Measurements from ENCODE around the gene TYMS. TPM values are rescaled to one million over a fixed set of nuclear protein-coding genes. Genes with fewer than 3 reads are reported as not detected.

The TYMS gene
- 100 to 1,000 TPM in 1 of 10 donors, 10 to 100 TPM in 9; 51.3 to 122 (median 60.4) TPM for polyA plus RNA-seq (ENCODE audit: insufficient read length in 10 of 10)
- long read RNA-seq, donor 1, transcript TYMS-203 (7 exons, 1,662 nt), result major isoform, 32 of 33 reads
- long read RNA-seq, donor 1, partial matches to known transcripts, result 0 of 33 reads
- long read RNA-seq, donor 1, other reads (novel, unspliced or antisense), result 0 of 33 reads
- long read RNA-seq, donor 2, transcript TYMS-203 (7 exons, 1,662 nt), result major isoform, 18 of 18 reads
- long read RNA-seq, donor 2, partial matches to known transcripts, result 0 of 18 reads
- long read RNA-seq, donor 2, other reads (novel, unspliced or antisense), result 0 of 18 reads
- long read RNA-seq, donor 3, result 0 reads
- long read RNA-seq, donor 4, transcript TYMS-203 (7 exons, 1,662 nt), result major isoform, 12 of 90 reads
- long read RNA-seq, donor 4, partial matches to known transcripts, result 78 of 90 reads
- long read RNA-seq, donor 4, other reads (novel, unspliced or antisense), result 0 of 90 reads
- long read RNA-seq, donor 5, transcript TYMS-203 (7 exons, 1,662 nt), result major isoform, 36 of 44 reads
- long read RNA-seq, donor 5, transcript TYMS-204 (4 exons, 925 nt), result minor isoform, 7 of 44 reads
- long read RNA-seq, donor 5, partial matches to known transcripts, result 0 of 44 reads
- long read RNA-seq, donor 5, other reads (novel, unspliced or antisense), result 0 of 44 reads
- long read RNA-seq, donor 6, transcript TYMS-203 (7 exons, 1,662 nt), result major isoform, 27 of 27 reads
- long read RNA-seq, donor 6, partial matches to known transcripts, result 0 of 27 reads
- long read RNA-seq, donor 6, other reads (novel, unspliced or antisense), result 0 of 27 reads
- long read RNA-seq, donor 7, transcript TYMS-203 (7 exons, 1,662 nt), result major isoform, 10 of 11 reads
- long read RNA-seq, donor 7, partial matches to known transcripts, result 0 of 11 reads
- long read RNA-seq, donor 7, other reads (novel, unspliced or antisense), result 0 of 11 reads
- long read RNA-seq, donor 8, transcript TYMS-203 (7 exons, 1,662 nt), result major isoform, 38 of 38 reads
- long read RNA-seq, donor 8, partial matches to known transcripts, result 0 of 38 reads
- long read RNA-seq, donor 8, other reads (novel, unspliced or antisense), result 0 of 38 reads
- long read RNA-seq, donor 9, partial matches to known transcripts, result 0 of 2 reads
- long read RNA-seq, donor 9, other reads (novel, unspliced or antisense), result 0 of 2 reads

DNA sequence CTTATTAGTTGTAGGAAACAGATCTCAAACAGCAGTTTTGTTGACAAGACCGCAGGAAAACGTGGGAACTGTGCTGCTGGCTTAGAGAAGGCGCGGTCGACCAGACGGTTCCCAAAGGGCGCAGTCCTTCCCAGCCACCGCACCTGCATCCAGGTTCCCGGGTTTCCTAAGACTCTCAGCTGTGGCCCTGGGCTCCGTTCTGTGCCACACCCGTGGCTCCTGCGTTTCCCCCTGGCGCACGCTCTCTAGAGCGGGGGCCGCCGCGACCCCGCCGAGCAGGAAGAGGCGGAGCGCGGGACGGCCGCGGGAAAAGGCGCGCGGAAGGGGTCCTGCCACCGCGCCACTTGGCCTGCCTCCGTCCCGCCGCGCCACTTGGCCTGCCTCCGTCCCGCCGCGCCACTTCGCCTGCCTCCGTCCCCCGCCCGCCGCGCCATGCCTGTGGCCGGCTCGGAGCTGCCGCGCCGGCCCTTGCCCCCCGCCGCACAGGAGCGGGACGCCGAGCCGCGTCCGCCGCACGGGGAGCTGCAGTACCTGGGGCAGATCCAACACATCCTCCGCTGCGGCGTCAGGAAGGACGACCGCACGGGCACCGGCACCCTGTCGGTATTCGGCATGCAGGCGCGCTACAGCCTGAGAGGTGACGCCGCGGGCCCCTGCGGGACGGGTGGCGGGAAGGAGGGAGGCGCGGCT lies at the start of gene TYMS:
Gene TYMS, plus strand, starts transcription at position 343 of the 690 bp plus-strand sequence. Its CDS starts 90 bp downstream, at position 433.
- peak; percentile 38 to 85 (median 51) for DNase-seq

DNA sequence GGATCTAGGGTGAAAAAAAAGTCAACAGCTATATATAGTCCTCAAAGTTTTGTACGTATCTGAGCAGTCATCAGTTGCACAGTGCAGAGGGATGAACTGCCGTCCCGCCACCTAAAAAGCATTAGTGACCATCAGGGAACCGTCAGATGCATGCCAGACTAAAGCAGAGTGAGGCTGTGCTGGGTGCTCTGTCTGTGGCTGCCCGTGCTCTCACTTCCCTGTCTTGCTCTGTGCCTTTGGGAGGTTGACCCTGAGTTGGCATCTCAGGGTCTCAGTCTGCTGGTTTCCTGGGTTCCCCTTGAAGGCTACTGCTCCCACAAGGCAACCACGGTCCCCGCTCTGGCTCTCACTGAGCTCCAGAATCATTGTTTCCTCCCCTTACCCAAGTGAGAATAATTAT lies 49.5 kb upstream of the TYMS start:
- no peak for DNase-seq

DNA sequence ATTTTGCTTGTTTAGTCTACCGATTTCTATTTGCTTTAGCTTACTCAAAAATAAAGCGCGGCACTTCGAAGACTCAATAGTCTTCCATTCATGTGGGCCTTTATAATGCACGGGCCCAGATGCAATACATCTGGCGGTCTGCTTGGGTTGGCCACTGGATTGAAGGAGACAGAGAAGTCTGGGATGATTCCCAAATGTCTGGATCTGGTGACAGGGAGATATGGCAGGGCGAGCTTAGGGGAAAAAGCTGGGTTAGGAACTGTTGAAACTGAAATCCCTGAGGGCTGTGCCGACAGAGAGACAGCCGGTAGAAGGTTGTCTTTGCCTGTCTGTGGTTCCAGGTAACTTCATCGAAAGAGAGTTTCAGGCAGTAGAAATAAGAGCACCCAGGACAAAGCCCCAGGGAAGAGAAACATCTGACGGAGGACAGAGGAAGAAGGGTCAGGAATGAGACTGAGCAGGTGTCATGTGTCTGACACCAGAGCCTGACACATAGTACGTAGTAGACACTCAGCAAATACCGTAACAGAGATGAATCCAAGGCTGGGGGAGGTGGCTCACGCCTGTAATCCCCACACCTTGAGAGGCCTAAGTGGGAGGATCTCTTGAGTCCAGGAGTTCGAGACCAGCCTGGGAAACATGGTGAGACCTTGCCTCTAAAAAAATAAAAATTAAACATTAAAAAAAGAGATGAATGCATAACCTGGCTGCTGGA lies 47.1 kb upstream of the TYMS start:
- DNase-seq, result no peak

DNA sequence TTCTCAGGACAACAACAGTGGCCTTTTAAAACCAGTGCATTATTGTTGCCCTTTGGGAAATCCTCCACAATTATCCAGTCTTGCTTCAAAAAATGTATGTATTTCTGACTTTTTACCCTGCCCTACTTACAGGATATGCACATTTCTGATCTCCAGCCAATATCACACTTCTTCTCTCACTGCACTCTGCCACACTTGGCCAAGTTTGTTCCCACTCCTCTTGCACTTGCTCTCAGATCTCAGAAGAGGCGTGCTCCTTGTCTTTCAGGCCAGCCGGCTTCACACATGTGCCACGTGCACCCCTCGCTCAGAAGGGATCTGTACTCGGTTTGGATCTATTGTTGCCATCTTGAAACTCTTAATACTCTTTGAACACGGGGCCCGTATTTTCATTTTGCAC lies 45.3 kb upstream of the TYMS start:
- DNase-seq, result no peak

DNA sequence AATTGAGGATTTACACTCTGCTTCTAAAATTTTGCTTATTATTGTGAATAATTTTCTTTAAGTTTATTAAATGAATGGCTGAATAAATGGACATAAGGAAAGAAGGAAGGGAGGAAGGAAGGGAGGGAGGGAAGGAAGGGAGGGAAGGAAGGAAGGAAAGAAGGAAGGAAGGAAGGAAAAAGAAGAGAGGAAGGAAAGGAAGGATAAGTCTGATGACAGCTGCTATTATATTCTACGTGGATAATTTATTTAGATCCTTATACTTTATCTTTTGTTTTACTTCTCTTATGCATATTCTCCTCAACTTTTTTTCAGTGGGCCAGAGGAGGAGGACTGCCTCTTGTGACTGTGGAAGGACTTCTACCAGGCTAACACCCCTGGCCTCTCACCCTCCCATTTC lies 43.3 kb upstream of the TYMS start:
- no peak for DNase-seq

DNA sequence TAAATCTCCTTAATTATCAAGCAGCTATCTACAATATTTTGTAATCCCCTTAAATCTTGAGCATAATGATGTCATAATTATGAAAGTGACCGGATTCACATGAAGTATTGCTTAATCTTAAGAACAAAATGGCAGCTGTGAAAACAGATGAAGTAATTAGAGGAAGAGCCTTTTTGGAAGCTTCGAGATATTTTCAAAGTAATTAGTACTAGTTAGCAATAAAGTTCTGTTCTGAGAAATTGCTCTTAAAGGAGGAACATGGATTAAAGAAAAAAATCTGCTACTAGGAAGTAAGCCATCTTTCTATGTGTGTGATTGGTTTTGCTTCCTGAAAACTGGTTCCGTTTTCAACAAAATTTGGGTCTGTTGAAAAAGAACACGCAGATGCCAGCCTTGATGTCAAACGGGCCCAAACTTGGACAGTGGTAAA lies 42.3 kb upstream of the TYMS start:
- DNase-seq, result no peak

DNA sequence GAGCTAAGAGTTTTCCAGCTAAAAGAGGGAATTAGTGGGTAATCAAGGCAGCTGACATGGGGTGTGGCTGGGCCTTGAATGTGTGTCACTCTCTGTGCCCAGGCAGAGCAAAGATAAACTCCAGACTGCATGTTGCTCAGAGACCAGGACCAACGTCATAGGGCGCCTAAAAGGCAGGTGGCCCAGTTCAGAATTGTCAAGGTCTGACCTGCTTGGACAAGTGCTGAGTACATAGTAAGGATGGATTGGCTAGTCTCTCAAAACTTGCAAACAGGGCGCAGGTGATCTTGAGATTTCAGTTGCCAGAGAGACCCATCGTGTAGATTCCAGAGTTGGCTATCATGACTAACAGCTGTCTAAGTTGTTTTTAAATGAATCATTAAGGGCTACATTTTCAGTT lies 41.7 kb upstream of the TYMS start:
- DNase-seq, result no peak

DNA sequence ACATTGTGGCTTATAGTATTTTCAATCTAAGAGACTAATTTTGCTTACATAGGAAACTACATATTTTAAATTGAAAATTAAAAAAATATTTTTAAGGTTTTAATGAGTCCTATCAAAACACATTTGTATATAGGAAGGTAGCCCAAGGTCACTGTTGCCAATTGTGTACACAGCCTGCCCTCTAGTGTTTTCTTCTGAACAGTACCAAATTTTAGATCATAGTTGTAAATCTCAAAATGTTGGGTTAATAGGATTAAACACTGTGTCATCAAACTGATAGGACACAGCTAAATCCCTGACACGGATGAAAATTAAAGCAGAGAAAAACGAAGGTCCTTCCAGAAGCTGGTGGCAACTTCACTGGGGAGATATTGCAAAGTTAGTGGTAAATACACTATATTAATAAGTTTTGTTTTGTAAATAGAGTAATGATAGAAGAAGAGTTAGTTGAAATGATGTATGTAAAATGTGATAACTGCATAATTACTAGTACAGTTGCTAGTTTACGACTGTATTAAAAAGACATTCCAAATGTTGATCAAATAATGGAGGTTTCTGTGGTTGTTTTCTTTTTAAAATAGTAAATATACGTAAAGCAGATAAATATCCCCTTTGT lies 41.0 kb upstream of the TYMS start:
- peak; percentile 45 to 64 (median 50) for DNase-seq

DNA sequence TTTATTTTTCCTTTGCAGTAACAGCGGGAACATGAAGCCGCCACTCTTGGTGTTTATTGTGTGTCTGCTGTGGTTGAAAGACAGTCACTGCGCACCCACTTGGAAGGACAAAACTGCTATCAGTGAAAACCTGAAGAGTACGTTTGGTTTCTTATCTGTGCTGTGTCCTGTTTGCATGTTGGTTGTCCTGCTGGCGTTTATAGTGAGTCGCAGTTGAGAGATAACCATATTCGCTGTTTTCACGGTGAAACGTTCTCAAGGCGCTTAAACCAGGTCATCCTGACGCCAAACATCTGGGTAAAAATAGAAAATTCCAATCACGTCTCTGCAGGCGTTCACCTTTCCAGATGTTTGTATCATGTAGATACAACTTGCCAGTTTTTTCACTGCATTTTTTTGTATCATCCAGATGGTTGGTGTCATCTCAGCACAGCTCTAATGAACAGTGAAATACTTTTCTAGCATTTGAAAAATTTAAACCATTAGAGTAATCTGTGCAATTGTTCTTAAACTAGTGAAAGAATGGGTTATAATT lies 39.4 kb upstream of the TYMS start:
- no peak for DNase-seq

DNA sequence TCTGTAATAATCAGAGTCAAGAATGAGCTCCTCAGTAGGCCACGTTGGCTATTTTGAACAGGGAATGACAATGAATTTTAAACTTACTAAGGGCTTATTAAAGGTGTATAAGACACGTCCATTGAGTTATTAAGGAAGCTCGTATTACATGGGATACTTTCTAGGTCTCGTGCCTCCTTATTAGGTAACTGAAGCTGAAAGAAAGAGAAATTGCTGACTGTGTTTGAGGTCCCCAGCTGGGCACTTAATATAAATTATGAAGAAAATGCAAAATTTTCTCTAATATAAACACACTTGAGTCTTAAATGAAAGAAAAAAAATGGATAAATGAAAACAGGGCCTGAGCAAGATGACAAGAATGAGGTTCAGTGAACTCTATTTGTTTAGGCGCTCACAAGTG lies 38.8 kb upstream of the TYMS start:
- no peak for DNase-seq

DNA sequence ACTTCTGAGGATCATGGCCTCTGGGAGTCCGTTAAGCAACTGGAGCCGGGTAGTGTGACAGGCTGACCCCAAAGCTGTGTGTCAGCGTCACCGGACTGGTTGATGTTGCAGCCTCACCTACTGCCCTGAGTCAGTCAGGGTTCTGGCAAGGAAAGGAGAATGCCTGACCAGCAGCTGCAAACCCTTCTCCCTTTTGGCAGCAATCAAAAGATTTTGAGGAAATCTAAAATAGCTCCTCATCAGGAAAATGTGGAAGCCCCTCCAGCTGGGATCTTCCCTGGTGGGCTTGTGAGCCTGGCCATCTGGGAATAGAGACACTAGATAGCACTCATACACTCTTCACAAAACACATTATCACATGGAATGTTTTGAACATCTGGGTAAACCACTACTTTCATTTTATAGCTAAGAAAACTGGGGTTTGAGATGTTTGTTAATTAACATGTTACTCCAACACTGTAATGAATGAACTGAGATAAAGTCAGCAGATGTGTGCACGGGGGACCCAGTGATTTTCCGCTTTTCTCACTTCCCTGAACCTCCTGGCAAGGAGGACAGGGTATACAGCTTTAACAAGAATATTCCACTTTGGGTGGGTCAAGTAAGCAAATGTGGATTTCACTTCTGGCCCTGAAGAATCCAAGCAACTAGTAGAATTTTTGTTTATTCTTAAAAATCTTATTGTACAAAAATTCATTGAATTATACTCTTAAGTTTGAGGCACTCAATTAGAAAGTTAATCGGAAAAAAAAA lies 36.0 kb upstream of the TYMS start:
- peak in 1 of 3 donors; percentile 39 for DNase-seq

DNA sequence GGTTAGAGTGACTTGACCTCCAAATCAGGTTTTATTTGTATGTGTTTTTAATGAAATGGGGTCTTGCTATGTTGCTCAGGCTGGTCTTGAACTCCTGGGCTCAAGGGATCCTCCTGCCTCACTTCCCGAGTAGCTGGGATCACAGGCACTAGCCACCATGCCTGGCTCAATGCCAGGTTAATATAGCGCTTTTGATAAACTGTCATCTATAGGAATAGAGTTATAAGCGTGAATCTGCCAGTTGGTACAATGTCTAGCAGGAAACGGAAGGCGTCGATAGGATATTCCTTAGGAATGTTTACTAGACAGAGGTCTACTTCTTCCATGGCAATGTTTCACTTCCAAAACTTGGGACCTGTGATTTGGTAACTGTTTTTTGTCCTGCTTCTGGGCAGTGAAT lies 35.2 kb upstream of the TYMS start:
- no peak for DNase-seq

DNA sequence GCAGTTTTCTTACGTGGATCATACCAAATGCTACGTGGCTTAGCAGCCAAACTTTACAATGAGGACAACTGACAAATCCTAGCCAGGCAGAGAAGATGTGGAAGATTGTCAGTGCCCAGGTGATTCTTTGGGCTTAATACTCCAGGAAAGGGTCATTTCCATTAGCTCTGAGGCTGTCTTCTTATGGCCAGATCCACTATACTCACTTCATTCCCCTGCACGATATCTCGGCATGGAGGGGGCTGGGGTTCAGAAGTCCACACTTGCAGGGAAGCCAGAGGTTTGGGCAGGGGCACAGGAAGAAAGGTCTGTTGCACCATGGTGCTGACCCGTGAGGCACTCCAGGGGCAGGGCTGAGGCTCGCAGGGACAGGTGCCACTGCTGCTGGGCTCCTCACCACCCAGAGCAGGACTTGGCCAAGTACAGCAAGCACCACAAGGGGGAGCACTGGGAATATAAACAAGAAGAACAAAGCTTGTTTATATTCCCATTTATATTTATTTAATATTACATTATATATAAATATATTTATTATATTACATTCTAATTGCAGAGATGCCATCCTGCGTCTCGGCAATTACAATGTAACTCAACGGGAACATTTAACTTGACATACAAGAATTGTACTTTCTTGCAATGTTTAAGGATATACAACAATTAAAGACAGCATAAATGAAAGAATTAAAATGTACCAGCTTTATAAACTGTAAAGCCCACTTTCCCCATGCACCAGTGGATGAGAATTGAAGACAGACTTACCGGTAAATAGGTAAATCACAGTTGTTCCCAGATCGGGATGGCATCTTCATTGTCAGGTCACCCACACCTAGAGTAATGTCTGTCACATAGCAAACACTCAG lies 33.5 kb upstream of the TYMS start:
- DNase-seq, result peak; percentile 54 to 80 (median 70)

DNA sequence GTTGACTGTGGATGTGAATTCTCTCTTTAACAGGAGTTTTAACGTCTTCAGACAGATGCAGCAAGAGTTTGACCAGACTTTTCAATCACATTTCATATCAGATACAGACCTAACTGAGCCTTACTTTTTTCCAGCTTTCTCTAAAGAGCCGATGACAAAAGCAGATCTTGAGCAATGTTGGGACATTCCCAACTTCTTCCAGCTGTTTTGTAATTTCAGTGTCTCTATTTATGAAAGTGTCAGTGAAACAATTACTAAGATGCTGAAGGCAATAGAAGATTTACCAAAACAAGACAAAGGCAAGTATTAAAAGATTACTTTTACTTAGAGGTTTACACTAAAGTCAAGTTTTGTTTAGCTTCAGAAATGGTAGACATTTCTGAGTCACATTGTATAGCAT lies 30.2 kb upstream of the TYMS start:
- no peak for DNase-seq

DNA sequence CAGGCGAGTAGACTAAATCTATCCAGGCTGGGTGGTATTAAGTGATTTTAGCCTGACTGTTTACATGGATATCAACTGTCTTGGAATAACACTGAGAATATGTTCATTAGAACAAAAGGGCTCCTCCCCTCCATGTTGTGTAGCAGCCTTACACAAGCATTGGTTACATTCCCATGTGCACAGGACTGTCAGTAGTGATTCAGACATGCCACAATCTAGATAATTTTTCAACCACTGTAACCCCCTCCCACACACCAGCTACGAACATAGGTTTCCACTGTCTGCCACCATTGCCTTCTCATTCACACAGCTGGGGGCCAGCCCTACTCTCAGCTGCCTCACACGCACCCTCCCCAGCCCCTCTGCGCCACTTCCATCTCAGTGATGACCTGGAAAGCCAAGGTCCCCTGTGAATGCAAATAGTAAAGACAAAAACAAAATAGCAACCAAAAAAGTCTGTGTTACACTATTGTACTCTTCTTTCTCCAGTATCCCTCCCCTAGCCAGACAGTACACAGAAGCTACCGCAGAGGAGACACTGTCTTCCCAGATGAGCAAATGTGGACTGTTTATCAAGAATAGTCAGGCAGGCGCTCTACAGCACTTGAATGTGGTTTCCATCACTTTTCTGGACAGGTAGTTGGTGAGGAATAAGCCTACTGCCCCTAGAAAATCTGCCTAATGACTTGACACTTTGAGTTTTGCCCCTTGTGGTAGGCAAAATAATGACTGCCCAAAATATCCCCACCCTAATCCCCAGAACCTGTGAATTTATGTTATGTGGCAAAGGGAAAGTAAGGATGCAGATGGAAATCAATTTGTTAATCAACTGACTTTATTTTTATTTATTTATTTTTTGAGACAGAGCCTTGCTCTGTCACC lies 27.9 kb upstream of the TYMS start:
- no peak for DNase-seq

DNA sequence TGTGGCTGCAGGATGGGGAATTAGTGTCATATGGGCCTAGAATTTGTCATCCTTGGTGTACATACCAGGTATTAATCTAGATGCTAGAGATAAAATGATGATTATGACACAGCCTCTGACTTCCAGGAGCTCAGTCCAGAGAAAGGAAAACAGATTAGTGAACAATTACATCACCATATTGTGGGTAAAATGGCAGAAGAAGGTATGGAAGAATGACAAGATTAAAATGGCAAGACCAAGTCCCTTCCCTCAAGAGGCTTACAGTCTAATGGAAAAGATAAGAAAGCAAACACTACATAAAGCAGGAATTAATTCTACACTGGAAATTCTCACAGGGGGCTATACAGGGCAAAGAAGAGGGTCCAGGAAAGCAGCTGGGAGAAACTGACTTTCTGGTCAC lies 25.9 kb upstream of the TYMS start:
- no peak for DNase-seq

DNA sequence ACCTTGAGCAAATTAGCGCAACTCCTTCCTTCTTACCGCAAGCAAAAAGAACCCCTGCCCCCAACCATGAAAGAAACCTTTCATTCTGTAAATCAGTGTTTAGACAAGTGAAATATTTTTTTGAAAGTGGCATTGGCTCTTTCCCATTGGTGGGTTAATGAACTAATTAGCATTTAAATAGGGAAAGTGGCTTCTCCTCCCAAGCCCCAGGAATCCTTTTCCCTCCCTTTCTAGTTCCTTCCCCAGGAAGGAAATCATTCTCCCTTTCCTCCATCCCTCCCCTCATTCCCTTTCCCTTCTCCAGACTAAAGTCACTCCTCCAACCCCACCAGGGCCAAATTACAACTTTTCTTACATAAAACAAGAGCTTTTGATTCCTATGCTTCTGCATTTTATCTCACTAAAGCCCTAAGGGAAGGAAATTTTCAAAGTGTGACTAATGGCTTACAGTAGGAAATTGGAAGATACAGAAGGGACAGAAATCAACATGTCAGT lies 22.9 kb upstream of the TYMS start:
- no peak for DNase-seq
